Fibroblast of lung (primary cell): Measurements from ENCODE around the gene AGAP1. TPM values are rescaled to one million over a fixed set of nuclear protein-coding genes. Genes with fewer than 3 reads are reported as not detected.

ENCODE experiments used
- DNase-seq, 2 donors: peaks; one replicate each; pipeline versions ENCODE4 v3.0.0 to v3.0.0-alpha.2; 2010; ENCODE audit warnings: low read depth in 2 of 2
- H2AFZ ChIP-seq: 2 replicates; pipeline ENCODE4 v1.5.1; 2012; ENCODE audit warnings: low read length, control low read depth, inconsistent platforms
- H3K27ac ChIP-seq: 2 replicates; pipeline ENCODE4 v1.5.1; 2011; ENCODE audit warnings: low read length, control low read depth; ENCODE audit not compliant: insufficient read depth
- H3K27me3 ChIP-seq: 2 replicates; pipeline ENCODE4 v1.5.1; 2011; ENCODE audit warnings: mild to moderate bottlenecking, low read length; ENCODE audit not compliant: control insufficient read depth, insufficient read depth
- H3K36me3 ChIP-seq: 2 replicates; pipeline ENCODE4 v1.5.1; 2011; ENCODE audit warnings: low read length; ENCODE audit not compliant: control insufficient read depth, insufficient read depth
- H3K4me1 ChIP-seq: 2 replicates; pipeline ENCODE4 v1.5.1; 2011; ENCODE audit warnings: low read length; ENCODE audit not compliant: control insufficient read depth, insufficient read depth; ENCODE audit errors: extremely low read depth
- H3K4me2 ChIP-seq: 2 replicates; pipeline ENCODE4 v1.5.1; 2011; ENCODE audit warnings: low read length, control low read depth; ENCODE audit not compliant: insufficient read depth; ENCODE audit errors: extremely low read depth
- H3K4me3 ChIP-seq, 4 experiments: fragments of 200-600 bp in 1 of 4; sonication (generic) in 1 of 4; replicated peaks in 1 of 4; 2 replicates each; pipeline ENCODE4 v1.5.1; 2011 to 2016; ENCODE audit warnings: low read length in 4 of 4, low read depth in 3 of 4, mild to moderate bottlenecking in 3 of 4, control low read depth in 2 of 4, inconsistent platforms in 1 of 4, mixed read lengths in 1 of 4; ENCODE audit not compliant: insufficient read depth in 1 of 4; ENCODE audit errors: control extremely low read depth in 1 of 4
- H3K79me2 ChIP-seq: 2 replicates; pipeline ENCODE4 v1.5.1; 2012; ENCODE audit warnings: mild to moderate bottlenecking, low read length, inconsistent platforms; ENCODE audit not compliant: control insufficient read depth, insufficient read depth
- H3K9ac ChIP-seq: 2 replicates; pipeline ENCODE4 v1.5.1; 2011; ENCODE audit warnings: mild to moderate bottlenecking, low read length, control low read depth; ENCODE audit not compliant: insufficient read depth
- H3K9me3 ChIP-seq: 2 replicates; pipeline ENCODE4 v1.5.1; 2012; ENCODE audit warnings: low read depth, low read length; ENCODE audit not compliant: control insufficient read depth, insufficient read depth
- H4K20me1 ChIP-seq: 2 replicates; pipeline ENCODE4 v1.5.1; 2011; ENCODE audit warnings: low read length; ENCODE audit not compliant: control insufficient read depth, insufficient read depth; ENCODE audit errors: extremely low read depth
- EZH2 ChIP-seq: IDR thresholded peaks from 2 replicates; pipeline ENCODE4 v1.5.1; 2012; ENCODE audit warnings: low read length, control low read depth, mild to moderate bottlenecking; ENCODE audit errors: missing control alignments
- polyA plus RNA-seq, 2 donors: library from polyadenylated mRNA; depleted of rRNA in 1 of 2; stranded (reverse) in 1 of 2; unstranded in 1 of 2; fragments of >200 nt; gene quantifications; 2 replicates each; pipeline ENCODE4 v1.2.1, GENCODE V29; 2011 to 2012; ENCODE audit warnings: missing spikeins in 1 of 2
- total RNA-seq: library from RNA; depleted of rRNA; stranded (reverse); fragments of >200 nt; gene quantifications from 2 replicates; pipeline ENCODE4 v1.2.1, GENCODE V29; 2014
- TF ChIP-seq, protein P1 (sequence below), 2 donors: IDR thresholded peaks in 1 of 2; conservative IDR thresholded peaks in 1 of 2; 1 replicate in 1 of 2; 2 replicates in 1 of 2; pipeline ENCODE4 v1.5.1; 2011 to 2012; ENCODE audit warnings: low read length in 2 of 2, control low read depth in 1 of 2, inconsistent platforms in 1 of 2, low read depth in 1 of 2, mild to moderate bottlenecking in 1 of 2

The AGAP1 gene
- total and polyA plus RNA-seq, 2 donors (not counting 1 experiment from before 2014, with no cell fraction given): 10.6 to 14.0 TPM

DNA sequence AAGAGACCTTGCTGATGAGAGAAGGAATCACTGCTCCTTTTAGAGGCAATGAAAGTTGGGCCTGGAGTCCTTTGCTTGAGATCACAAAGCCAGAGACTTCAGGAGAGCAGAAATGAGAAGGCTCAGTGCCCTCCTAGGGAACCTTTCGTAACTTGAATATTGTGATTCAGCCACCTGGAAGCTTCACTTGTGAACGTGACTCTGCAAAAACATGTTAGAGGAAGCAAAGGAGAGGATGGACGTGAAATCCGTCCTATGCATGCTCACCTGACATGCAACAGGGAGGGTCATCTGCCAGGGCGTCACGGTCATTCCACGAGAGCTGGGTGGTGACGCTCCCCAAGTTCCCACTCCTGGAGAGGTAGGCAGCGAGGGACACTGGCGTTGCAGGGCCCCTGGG lies 243.6 kb downstream of the AGAP1 start:
- Histone ChIP-seq H3K36me3 (peaks cover 3% of the 10 kb centered on the region), H3K4me2 (no peak overlapping the region), H4K20me1 (no peaks in the 10 kb centered on the region), H3K4me3 (no peak overlapping the region), H3K9me3 (no peaks in the 10 kb centered on the region), H3K4me1 (no peaks in the 10 kb centered on the region), H3K27ac (no peak overlapping the region), H3K27me3 (no peaks in the 10 kb centered on the region), H2AFZ (no peak overlapping the region), H3K9ac (no peak overlapping the region), H3K79me2 (no peaks in the 10 kb centered on the region)
- DNase-seq: no peak
- TF ChIP-seq, protein P1, sequence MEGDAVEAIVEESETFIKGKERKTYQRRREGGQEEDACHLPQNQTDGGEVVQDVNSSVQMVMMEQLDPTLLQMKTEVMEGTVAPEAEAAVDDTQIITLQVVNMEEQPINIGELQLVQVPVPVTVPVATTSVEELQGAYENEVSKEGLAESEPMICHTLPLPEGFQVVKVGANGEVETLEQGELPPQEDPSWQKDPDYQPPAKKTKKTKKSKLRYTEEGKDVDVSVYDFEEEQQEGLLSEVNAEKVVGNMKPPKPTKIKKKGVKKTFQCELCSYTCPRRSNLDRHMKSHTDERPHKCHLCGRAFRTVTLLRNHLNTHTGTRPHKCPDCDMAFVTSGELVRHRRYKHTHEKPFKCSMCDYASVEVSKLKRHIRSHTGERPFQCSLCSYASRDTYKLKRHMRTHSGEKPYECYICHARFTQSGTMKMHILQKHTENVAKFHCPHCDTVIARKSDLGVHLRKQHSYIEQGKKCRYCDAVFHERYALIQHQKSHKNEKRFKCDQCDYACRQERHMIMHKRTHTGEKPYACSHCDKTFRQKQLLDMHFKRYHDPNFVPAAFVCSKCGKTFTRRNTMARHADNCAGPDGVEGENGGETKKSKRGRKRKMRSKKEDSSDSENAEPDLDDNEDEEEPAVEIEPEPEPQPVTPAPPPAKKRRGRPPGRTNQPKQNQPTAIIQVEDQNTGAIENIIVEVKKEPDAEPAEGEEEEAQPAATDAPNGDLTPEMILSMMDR (conservative IDR thresholded peaks at IDR 0.05 in 1 of 2, IDR thresholded peaks at IDR 0.05 in 1 of 2; ENCODE audit: low read depth in 1 of 2, low read length in 2 of 2): no peak
- TF ChIP-seq EZH2: no peak

DNA sequence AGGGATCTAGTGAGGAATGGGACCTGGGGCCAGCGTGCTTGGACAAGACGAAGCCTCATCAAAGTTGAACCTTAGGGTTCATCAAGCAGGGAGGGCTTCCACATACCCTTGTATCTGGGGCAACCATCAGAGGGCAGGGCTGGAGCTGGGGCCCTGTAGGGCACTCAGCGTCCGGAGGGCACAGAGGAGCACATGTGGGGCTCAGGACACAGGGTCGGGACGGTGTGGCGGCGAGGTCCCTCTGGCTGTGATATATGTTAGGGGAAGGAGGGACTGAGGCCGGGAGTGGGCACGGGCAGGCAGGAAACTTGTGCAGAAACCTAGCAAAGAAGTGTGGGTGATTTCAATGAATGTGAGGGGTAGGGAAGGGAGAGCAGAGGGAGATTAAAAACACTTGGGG lies 244.0 kb downstream of the AGAP1 start:
- no peaks in the 10 kb centered on the region for H3K27me3 ChIP-seq

DNA sequence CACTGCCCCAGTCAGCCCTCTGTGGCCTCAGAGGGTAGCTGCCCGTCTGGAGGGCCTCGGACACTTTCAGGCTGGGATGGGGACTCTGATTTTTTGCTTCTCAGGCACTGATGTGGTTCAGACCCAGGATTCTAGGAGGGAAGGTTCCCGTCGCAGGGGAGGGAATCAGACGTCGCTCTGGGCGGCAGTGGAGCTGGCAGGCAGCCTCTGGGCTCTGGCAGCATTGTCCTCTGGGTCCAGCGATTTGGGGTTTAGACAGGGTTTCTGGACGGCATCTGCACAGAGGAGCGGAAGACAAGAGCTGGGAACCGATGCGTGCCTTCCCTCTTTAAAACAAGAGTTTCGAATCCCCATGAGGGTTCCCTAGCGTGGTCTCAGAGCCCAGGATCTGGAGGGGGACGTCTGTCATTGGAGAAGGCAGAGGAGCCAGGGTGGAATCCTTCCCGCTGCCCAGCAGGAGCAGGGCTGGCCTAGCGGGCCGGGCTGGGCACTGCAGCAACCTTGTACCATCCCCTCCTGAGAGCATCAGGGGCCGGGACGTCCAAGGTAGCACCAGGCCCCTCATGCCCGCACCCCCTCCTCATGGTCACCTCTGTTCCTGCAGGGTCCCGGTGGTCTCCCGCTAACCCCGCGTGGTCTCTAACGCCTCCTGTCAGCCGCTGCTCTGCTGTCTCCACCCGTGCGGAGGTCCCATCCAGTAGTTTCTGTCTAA lies 246.0 kb downstream of the AGAP1 start:
- Histone ChIP-seq H3K27ac (no peak overlapping the region), H3K4me2 (no peak overlapping the region), H3K79me2 (no peaks in the 10 kb centered on the region), H4K20me1 (no peaks in the 10 kb centered on the region), H2AFZ (no peak overlapping the region), H3K9me3 (no peaks in the 10 kb centered on the region), H3K27me3 (no peaks in the 10 kb centered on the region), H3K4me3 (no peak overlapping the region), H3K9ac (no peak overlapping the region), H3K4me1 (no peaks in the 10 kb centered on the region), H3K36me3 (peaks cover 3% of the 10 kb centered on the region)
- TF ChIP-seq, protein P1 (conservative IDR thresholded peaks at IDR 0.05 in 1 of 2, IDR thresholded peaks at IDR 0.05 in 1 of 2; ENCODE audit: low read depth in 1 of 2, low read length in 2 of 2): no peak
- no peak for TF ChIP-seq EZH2
- no peak for DNase-seq

More for the DNA sequence above, 244.0 kb downstream of the AGAP1 start:
- Histone ChIP-seq H4K20me1 (no peaks in the 10 kb centered on the region), H3K4me3 (no peak overlapping the region), H3K4me1 (no peaks in the 10 kb centered on the region), H3K9ac (no peak overlapping the region), H2AFZ (no peak overlapping the region), H3K9me3 (no peaks in the 10 kb centered on the region), H3K36me3 (peaks cover 3% of the 10 kb centered on the region), H3K79me2 (no peaks in the 10 kb centered on the region), H3K4me2 (no peak overlapping the region), H3K27ac (no peak overlapping the region)
- TF ChIP-seq, protein P1 (conservative IDR thresholded peaks at IDR 0.05 in 1 of 2, IDR thresholded peaks at IDR 0.05 in 1 of 2; ENCODE audit: low read depth in 1 of 2, low read length in 2 of 2): no peak
- TF ChIP-seq EZH2: no peak
- DNase-seq: no peak
